Stromal cell of bone marrow (primary cell): ENCODE data around the gene RETREG3.
A peak's percentile ranks its signal among the peaks of the same experiment; 100 is the strongest.
"Not testable (repeated sequence)": the region's sequence is repeated elsewhere in the genome, so short reads cannot be mapped to it uniquely, and the experiment has no call there.

Experiments used
- DNase-seq: peaks from one replicate; pipeline ENCODE4 v3.0.0-alpha.2; 2012; ENCODE audit warnings: low read depth

The RETREG3 gene

GRCh38 chr17:42612013-42612412 is 2.8 kb upstream of the RETREG3 start:
- no peak for DNase-seq

GRCh38 chr17:42609814-42610801 is 934 bp upstream of the RETREG3 start:
- not testable (repeated sequence) for DNase-seq

GRCh38 chr17:42608305-42609181 is 631 bp downstream of the RETREG3 start:
- DNase-seq: no peak

- no peak for DNase-seq
Observed at GRCh38 chr17:42607769-42608168, 1.4 kb downstream of the RETREG3 start.

- no peak for DNase-seq
Observed at GRCh38 chr17:42603318-42603717, 5.9 kb downstream of the RETREG3 start.

- DNase-seq: peak; percentile 25
Observed at GRCh38 chr17:42598905-42599304, 10.3 kb downstream of the RETREG3 start.

GRCh38 chr17:42596386-42596785 is 12.8 kb downstream of the RETREG3 start:
- DNase-seq: no peak

GRCh38 chr17:42591411-42591810 is 17.8 kb downstream of the RETREG3 start:
- DNase-seq: no peak

GRCh38 chr17:42590886-42591285 is 18.3 kb downstream of the RETREG3 start:
- no peak for DNase-seq

GRCh38 chr17:42586514-42587230 is 22.5 kb downstream of the RETREG3 start:
- no peak for DNase-seq

- no peak for DNase-seq
Observed at GRCh38 chr17:42585353-42585752, 23.8 kb downstream of the RETREG3 start.

- DNase-seq: no peak
Observed at GRCh38 chr17:42584880-42585279, 24.3 kb downstream of the RETREG3 start.

- no peak for DNase-seq
Observed at GRCh38 chr17:42581744-42582270, 27.4 kb downstream of the RETREG3 start.

- DNase-seq: no peak
Observed at GRCh38 chr17:42579794-42580551, 29.2 kb downstream of the RETREG3 start.

- DNase-seq: no peak
Observed at GRCh38 chr17:42578282-42578869, 30.8 kb downstream of the RETREG3 start.

- peak; percentile 93 for DNase-seq
Observed at GRCh38 chr17:42577532-42578281, 31.5 kb downstream of the RETREG3 start, which contains the start of gene PSMC3IP. Gene PSMC3IP, minus strand, starts transcription at chr17:42577729. Its CDS starts 43 bp downstream, at chr17:42577686.

- DNase-seq: no peak
Observed at GRCh38 chr17:42577140-42577531, 32.0 kb downstream of the RETREG3 start.

GRCh38 chr17:42574463-42574862 is 34.7 kb downstream of the RETREG3 start:
- no peak for DNase-seq

- DNase-seq: no peak
Observed at GRCh38 chr17:42573095-42573494, 36.1 kb downstream of the RETREG3 start.
